HK-2 (cell line): Measurements from ENCODE around the gene CRK.

Experiments
- DNase-seq: peaks from one replicate; pipeline ENCODE4 v3.0.0-alpha.2; 2018; ENCODE audit not compliant: unreplicated experiment

CRK gene

GRCh38 chr17:1455797-1456599 lies at the start of gene CRK:
TSS of gene CRK (minus strand) at chr17:1456232. CDS start at chr17:1456117, 115 bp downstream.
- DNase-seq = peak; percentile 98

- no peak for DNase-seq
These were observed 49.6 kb upstream of the CRK start for GRCh38 chr17:1505586-1505985.

- DNase-seq = no peak
These were observed 48.8 kb upstream of the CRK start for GRCh38 chr17:1504866-1505265.

- no peak for DNase-seq
These were observed 47.7 kb upstream of the CRK start for GRCh38 chr17:1503699-1504098.

DNA sequence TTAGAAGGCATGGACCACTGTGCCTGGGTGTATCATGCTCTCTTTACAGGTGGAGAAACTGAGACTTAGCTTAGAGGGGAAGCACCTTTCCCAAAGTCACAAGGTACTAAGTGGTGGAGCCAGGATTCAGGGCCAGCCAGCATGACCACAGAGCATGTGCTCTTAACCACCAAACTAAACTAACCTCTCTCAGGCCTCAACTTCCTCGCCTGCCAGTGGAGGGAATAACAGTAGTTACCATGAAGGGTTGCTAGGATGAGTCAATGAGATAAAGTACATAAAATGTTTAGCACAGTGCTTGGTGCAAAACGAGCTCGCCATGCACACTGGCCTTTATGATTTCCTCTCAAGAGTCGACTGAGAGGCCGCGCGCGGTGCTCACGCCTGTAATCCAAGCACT lies 42.8 kb upstream of the CRK start:
- DNase-seq = peak; percentile 65

DNA sequence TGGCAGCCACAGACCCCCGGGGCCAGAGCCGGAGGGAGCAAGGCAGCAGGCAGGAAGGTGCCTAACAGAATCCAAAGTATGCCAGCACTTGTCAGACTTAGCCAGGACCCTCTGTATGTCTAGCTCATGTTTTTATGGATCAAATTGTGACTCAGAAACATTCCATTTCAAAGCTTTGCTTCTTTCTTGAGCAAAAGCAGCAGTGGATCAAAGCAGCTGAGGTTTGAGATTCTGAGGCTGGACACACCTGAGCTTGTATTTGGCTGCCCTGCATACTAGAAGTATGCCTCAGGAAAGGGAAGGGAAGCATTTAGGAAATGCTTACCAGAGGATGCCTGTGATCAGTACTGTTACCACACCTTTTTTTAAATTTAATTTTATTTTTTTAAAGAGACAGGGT lies 42.2 kb upstream of the CRK start:
- DNase-seq = no peak

GRCh38 chr17:1497831-1498230 lies 41.8 kb upstream of the CRK start:
- no peak for DNase-seq

GRCh38 chr17:1496869-1497268 lies 40.8 kb upstream of the CRK start:
- no peak for DNase-seq

- no peak for DNase-seq
These were observed 39.4 kb upstream of the CRK start for GRCh38 chr17:1495265-1495989.

DNA sequence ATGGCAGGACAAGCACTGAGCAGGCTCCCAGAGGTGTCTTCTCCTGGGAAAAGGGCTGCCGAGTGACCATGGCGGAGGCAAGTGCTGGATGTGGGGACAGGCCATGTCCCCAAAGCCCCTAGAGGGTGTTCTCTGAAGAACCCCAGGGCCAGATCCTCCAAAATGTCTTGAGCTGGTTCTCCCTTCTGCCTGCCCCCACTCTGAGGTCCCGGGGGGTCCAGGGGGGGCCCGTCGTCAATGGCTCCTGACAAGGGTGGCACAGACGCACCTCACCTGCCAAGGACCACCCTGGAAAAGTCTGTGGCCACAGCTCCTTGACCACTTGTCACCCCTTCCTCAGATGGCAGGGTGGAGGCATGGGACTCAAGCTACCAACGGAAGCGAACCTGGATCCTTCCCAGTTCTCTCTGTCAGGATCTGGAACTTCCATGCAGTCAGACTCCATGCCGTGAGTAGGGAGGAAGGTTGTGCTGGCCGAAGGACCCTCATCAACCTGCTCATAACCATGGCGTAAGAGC lies 38.8 kb upstream of the CRK start:
- no peak for DNase-seq

DNA sequence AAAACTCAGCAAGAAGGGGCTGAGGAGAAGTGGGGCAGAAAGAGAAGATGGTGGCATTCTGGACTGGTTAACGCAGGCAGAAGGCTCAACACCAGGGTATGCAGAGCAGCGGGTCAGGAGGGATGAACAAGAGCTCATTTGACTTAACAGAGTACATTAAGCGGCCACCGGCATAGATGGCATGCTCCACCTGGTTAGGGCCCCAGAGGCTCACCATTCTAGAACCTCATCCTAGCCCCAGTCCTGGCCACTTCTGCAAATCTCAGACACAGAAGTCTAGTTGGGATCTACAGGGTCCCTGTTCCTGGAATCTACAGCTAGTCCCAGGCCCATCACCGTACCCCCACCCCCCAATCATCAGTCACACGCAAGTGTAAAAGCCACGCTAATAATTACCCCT lies 38.2 kb upstream of the CRK start:
- no peak for DNase-seq

- no peak for DNase-seq
These were observed 37.4 kb upstream of the CRK start for GRCh38 chr17:1493291-1493980.

DNA sequence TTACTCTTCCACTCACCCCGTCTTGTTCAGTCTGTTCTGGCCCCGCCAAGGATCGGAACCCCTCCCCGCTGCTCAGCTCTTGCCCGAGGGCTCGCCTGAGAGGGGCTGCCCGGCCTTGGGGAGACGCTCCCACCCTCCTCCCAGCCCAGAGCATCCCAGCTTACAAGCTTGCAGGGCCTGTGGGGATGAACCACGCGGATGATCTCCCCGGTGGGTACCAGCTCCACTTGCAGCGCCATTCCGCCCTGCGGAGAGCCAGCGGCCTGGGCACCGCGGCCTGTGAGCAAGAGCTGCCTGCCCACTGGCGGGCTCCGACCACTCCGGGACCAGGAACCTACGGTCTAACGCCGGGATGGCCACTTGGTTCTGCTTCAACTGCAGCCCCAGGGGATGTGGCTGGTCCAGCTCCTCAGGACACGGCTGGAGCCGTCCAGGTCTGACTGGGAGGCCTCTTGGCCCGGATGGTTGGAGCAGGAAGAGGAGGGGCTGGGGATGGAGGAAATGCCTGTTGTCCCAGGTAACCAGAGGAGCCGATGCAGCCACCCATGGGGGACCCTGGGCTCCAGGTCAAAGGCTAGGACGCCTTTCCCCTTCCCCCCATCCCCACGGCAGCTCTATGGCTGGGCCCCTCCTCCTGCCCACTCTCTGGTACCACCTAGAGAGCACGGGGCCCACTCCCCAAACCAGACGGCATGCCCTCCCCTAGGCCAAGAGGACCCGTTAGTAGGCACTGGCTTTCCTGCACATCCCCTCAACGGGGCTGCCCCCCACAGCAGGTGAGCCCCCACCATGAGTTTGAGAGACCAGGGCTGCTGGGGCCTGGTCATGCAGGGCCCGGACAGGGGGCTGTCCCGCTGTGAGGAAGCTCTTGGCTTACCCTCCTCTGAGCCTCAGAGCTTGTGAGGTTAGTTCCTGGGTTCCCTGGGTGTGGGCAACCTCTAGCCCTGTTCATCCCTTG lies 36.5 kb upstream of the CRK start, which contains the start of gene MYO1C:
Gene MYO1C (minus strand): TSS at position 438 of the 958 bp plus-strand sequence. CDS start 199 bp downstream, at position 239.
- no peak for DNase-seq

GRCh38 chr17:1491443-1492248 lies 35.6 kb upstream of the CRK start:
- DNase-seq = peak; percentile 46

DNA sequence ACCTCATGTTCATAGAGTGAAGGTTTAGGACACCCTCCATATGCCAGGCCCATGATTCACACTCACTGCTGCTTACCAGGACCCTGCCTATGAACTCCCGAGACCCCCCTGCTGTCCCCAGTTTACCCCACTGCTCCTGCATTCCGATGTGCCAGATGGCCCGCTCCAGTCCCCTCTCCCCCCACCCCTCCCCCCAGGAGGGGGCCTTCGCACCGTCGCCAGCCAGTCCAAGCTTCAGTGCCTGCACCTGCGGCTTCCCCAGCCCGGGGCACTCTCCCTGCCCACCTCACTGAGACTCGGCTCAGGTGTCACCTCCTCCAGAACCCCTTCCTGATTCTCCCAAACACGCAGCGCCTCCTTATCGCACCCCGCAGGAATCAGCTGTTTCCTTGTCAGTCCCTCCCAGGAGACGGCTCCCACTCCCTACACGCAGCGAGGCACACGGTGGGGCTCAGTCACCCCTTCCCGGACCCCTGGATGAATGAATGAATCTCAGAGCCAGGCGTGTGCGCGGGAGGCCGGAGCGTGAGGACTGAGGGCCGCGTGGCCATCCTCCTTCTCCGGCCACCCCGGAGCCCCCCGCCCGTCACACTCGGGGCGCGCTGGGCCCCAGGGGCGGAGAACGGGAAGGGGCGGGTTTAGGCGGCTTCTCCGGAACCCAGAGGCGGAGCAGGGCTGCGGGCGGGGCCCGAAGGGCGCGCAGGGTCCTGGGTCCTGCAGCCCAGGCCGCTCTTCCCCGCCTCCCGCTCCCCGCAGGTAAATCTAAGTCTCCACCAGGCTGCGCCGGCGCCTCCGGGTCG lies 34.8 kb upstream of the CRK start:
- DNase-seq = peak; percentile 65

DNA sequence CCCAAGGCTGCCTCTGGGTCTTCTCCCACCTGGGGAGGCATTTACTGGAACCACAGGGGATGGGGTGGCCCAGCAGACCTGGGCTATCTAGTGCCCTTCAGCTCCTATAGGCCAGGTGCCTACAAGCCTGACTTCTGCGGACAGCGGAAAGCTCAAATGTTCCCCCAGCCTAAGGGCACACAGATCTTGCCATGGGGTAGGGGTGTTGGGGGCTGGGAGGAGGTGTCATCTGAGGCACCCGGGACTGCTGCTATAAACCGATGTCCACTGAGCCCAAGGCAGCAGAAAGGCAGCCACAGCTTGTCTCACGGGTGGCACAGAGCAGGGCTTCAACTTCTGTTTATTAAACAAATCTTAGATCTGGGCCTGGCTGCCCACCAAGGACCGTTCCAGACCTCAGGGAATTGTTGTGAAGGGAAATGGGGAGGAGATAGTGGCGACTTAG lies 32.8 kb upstream of the CRK start:
- DNase-seq = no peak

DNA sequence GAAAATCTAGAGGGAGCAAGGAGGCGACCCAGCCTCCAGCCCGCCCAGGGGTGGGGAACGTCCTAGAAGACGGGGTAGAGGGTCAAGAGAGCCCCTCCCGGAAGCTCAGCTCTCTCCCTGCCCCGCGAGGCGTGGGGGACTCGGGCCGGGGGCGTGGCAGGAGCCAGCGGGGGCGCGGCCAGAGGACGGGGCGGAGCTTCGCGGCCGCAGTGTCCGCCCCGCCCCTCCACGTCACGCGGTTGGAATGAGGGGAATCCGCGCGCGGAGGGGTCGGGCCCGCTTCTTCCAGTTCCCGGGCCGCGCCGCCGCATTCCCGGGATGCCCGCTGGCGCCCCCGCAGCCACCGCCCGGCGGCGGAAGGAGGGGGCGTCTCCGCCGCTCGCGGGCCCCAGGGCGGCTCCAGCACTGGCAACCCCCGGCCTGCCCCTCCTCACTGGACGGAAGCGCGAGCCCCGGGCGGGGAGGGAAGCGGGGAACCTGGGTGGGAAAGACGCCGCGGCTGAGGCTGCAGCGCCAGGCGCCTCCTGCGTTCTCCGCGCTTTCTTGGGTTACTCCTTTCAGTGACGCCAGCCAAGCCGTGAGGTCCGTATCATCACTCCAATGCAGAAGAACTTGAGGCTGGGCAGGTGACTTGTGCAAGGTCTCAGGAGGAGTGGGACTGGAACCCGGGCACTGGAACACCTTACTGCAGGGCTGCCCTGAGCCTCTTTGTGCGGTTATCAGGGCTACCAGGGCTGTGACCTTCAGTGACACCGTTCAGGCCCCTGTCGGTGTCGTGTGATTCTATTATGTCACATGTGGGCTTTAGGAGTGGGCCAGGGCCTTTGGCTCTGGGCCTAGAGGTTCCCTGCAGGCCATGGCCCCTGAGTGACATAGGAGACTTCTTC lies 32.1 kb upstream of the CRK start:
- DNase-seq = peak; percentile 87
